CD14-positive monocyte (primary cell): Measurements from ENCODE around the gene TGFBR1. TPM values are rescaled to one million over a fixed set of nuclear protein-coding genes. Genes with fewer than 3 reads are reported as not detected.

Experiments used
- DNase-seq, 3 donors: peaks; one replicate each; pipeline ENCODE4 v3.0.0-alpha.2; 2011 to 2022
- H2AFZ ChIP-seq: 2 replicates; pipeline ENCODE4 v1.6.0; 2012; ENCODE audit warnings: mild to moderate bottlenecking, low read depth, low read length, inconsistent platforms; ENCODE audit not compliant: insufficient read depth, poor library complexity, severe bottlenecking
- H3K27ac ChIP-seq, 2 donors: 1 replicate in 1 of 2; 2 replicates in 1 of 2; pipeline ENCODE4 v1.5.1; 2012 to 2013; ENCODE audit warnings: low read length in 2 of 2, control low read depth in 1 of 2, inconsistent platforms in 1 of 2, low read depth in 1 of 2, mild to moderate bottlenecking in 1 of 2
- H3K27me3 ChIP-seq, 2 donors: one replicate each; pipeline versions ENCODE4 v1.6.0 to v1.6.1; 2011 to 2013; ENCODE audit warnings: low read length in 2 of 2; ENCODE audit not compliant: control insufficient read depth in 2 of 2, insufficient read depth in 2 of 2
- H3K36me3 ChIP-seq, 2 donors: replicated peaks in 1 of 2; 1 replicate in 1 of 2; 2 replicates in 1 of 2; pipeline versions ENCODE4 v1.5.1 to v1.6.1; 2012 to 2013; ENCODE audit warnings: low read length in 2 of 2, control low read depth in 1 of 2, inconsistent platforms in 1 of 2, mild to moderate bottlenecking in 1 of 2; ENCODE audit not compliant: insufficient read depth in 2 of 2, control insufficient read depth in 1 of 2
- H3K4me1 ChIP-seq, 2 donors: 1 replicate in 1 of 2; 2 replicates in 1 of 2; pipeline versions ENCODE4 v1.5.1 to v1.6.1; 2012 to 2013; ENCODE audit warnings: low read length in 2 of 2, control low read depth in 1 of 2, inconsistent platforms in 1 of 2, mild to moderate bottlenecking in 1 of 2, moderate library complexity in 1 of 2; ENCODE audit not compliant: insufficient read depth in 2 of 2, control insufficient read depth in 1 of 2
- H3K4me2 ChIP-seq: replicated peaks from 2 replicates; pipeline ENCODE3; 2012; ENCODE audit warnings: low read length, moderate library complexity, mild to moderate bottlenecking; ENCODE audit not compliant: poor library complexity, severe bottlenecking; ENCODE audit errors: extremely low read depth
- H3K4me3 ChIP-seq, 3 experiments: fragments of 200-600 bp in 1 of 3; sonication (generic) in 1 of 3; replicated peaks in 1 of 3; 1 replicate in 2 of 3; 2 replicates in 1 of 3; pipeline ENCODE4 v1.5.1; 2011 to 2013; ENCODE audit warnings: low read length in 3 of 3, mild to moderate bottlenecking in 3 of 3, control low read depth in 2 of 3, low read depth in 2 of 3, inconsistent platforms in 1 of 3, moderate library complexity in 1 of 3
- H3K79me2 ChIP-seq: 2 replicates; pipeline ENCODE4 v1.6.0; 2012; ENCODE audit warnings: mild to moderate bottlenecking, control low read depth, inconsistent platforms, low read length, moderate library complexity; ENCODE audit not compliant: insufficient read depth
- H3K9ac ChIP-seq: 2 replicates; pipeline ENCODE4 v1.6.0; 2017; ENCODE audit warnings: low read length, mild to moderate bottlenecking; ENCODE audit not compliant: insufficient read depth, poor library complexity, severe bottlenecking
- H3K9me3 ChIP-seq, 2 donors: replicated peaks in 1 of 2; 1 replicate in 1 of 2; 2 replicates in 1 of 2; pipeline versions ENCODE4 v1.5.1 to v1.6.1; 2012 to 2013; ENCODE audit warnings: low read length in 2 of 2, control low read depth in 1 of 2; ENCODE audit not compliant: control insufficient read depth in 1 of 2, insufficient read depth in 1 of 2
- H4K20me1 ChIP-seq: 2 replicates; pipeline ENCODE4 v1.6.0; 2012; ENCODE audit warnings: mild to moderate bottlenecking, low read length, control low read depth, moderate library complexity; ENCODE audit not compliant: insufficient read depth
- H3K27ac Mint-ChIP-seq, 7 donors: one replicate each; pipeline ENCODE4 v1.8.0; 2020; ENCODE audit warnings: mild to moderate bottlenecking in 7 of 7, mixed read lengths in 7 of 7, moderate library complexity in 6 of 7, inconsistent platforms in 2 of 7
- H3K27me3 Mint-ChIP-seq, 3 donors: one replicate each; pipeline ENCODE4 v1.8.0; 2021 to 2022; ENCODE audit warnings: low read depth in 3 of 3, mild to moderate bottlenecking in 3 of 3, mixed read lengths in 3 of 3, moderate library complexity in 3 of 3, inconsistent platforms in 1 of 3
- H3K36me3 Mint-ChIP-seq, 2 donors: one replicate each; pipeline ENCODE4 v1.8.0; 2020; ENCODE audit warnings: mixed read lengths in 2 of 2, inconsistent platforms in 1 of 2, mild to moderate bottlenecking in 1 of 2
- H3K4me1 Mint-ChIP-seq: one replicate; pipeline ENCODE4 v1.8.0; 2020; ENCODE audit warnings: mild to moderate bottlenecking, mixed read lengths
- H3K4me3 Mint-ChIP-seq, 2 donors: one replicate each; pipeline ENCODE4 v1.8.0; 2020; ENCODE audit warnings: mild to moderate bottlenecking in 2 of 2, mixed read lengths in 2 of 2, moderate library complexity in 1 of 2
- H3K9me3 Mint-ChIP-seq, 7 donors: one replicate each; pipeline ENCODE4 v1.8.0; 2020 to 2022; ENCODE audit warnings: mixed read lengths in 7 of 7, mild to moderate bottlenecking in 6 of 7, moderate library complexity in 6 of 7, inconsistent platforms in 2 of 7
- CTCF ChIP-seq: fragments of 200-600 bp; IDR thresholded peaks from one replicate; pipeline ENCODE4 v1.8.0; 2022; ENCODE audit warnings: antibody characterized with exemption, mild to moderate bottlenecking
- WGBS: methylation state at CpG from one replicate; pipeline ENCODE4 v1.1.5; 2013; ENCODE audit warnings: missing lambda C conversion rate; ENCODE audit not compliant: insufficient coverage; 5-methylcytosine and 5-hydroxymethylcytosine counted together
- intact Hi-C, 2 donors: fragments of 100-400 bp; cut with micrococcal nuclease; formaldehyde crosslinking; loops; one replicate each; pipeline versions ENCODE4 v1.15.0 to v1.15.1; 2023
- polyA plus RNA-seq, 3 donors: library from polyadenylated mRNA; depleted of rRNA in 1 of 3; unstranded in 2 of 3; stranded (reverse) in 1 of 3; fragments of 300-500 nt in 2 of 3; fragments of >200 nt in 1 of 3; fragmentation: Illumina TruSeq in 2 of 3; gene quantifications; 1 replicate in 2 of 3; 2 replicates in 1 of 3; pipeline ENCODE4 v1.2.3, GENCODE V29; 2012 to 2021

TGFBR1 gene
- polyA plus RNA-seq, 3 donors, result 10.7 to 26.8 (median 25.0) TPM

DNA sequence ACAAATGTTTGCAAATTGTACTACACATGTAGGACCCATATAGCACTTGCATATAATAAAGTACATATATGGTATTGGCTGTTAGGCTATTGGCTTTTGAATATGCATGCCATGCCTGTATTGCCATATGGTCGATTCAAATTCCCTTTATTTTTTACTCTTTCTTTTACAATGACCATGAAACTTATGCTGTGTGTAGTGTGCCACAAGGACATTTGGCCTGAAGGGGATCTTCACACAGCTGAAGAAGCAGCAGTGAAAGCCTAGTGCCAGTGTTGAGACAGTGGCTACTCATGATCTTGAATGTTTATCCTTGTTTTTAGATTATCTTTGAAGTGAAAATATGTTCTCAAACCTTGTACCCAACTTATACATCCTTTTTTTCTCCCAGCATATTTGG is 20.5 kb downstream of the TGFBR1 start:
- peaks cover 14 to 16% of the 10 kb centered on the region in 2 donors for H3K36me3 Mint-ChIP-seq

GRCh38 chr9:99126312-99126711 is 21.4 kb downstream of the TGFBR1 start:
- peaks cover 0 to 18% of the 10 kb centered on the region in 2 donors for H3K36me3 ChIP-seq
- peaks cover 8 to 9% of the 10 kb centered on the region in 2 donors for H3K4me1 ChIP-seq
- no peaks in the 10 kb centered on the region for H3K27me3 ChIP-seq
- H3K9me3 ChIP-seq, result no peaks in the 10 kb centered on the region
- H3K27ac ChIP-seq, result no peak overlapping the region
- no peak overlapping the region for H3K4me3 ChIP-seq
- H3K79me2 ChIP-seq, result peaks cover 100% of the 10 kb centered on the region
- Mint-ChIP-seq H3K27ac (no peak overlapping the region), H3K36me3 (peaks cover 20 to 22% of the 10 kb centered on the region in 2 donors), H3K4me3 (no peak overlapping the region), H3K27me3 (no peaks in the 10 kb centered on the region), H3K4me1 (peaks cover 39% of the 10 kb centered on the region), H3K9me3 (peaks cover 0 to 6% (median 0%) of the 10 kb centered on the region in 7 donors)
- H3K4me2 ChIP-seq, result no peak overlapping the region
- no peak overlapping the region for H3K9ac ChIP-seq
- no peak for TF ChIP-seq CTCF
- no peak for DNase-seq
- intact Hi-C loops, result no loop called here
- no CpG with 5 or more reads among the region's 2 CpGs for WGBS
- no peak overlapping the region for H2AFZ ChIP-seq
- peaks cover 92% of the 10 kb centered on the region for H4K20me1 ChIP-seq

More for the DNA sequence above, 20.5 kb downstream of the TGFBR1 start:
- Mint-ChIP-seq H3K9me3 (peaks cover 0 to 6% (median 0%) of the 10 kb centered on the region in 7 donors), H3K4me3 (no peak overlapping the region), H3K27ac (no peak overlapping the region), H3K27me3 (no peaks in the 10 kb centered on the region), H3K4me1 (peaks cover 48% of the 10 kb centered on the region)
- intact Hi-C loops, result no loop called here
- Histone ChIP-seq H3K27ac (no peak overlapping the region), H3K36me3 (peaks cover 0 to 15% of the 10 kb centered on the region in 2 donors), H3K4me1 (peaks cover 15 to 17% of the 10 kb centered on the region in 2 donors), H3K9ac (no peak overlapping the region), H3K9me3 (no peaks in the 10 kb centered on the region), H3K4me2 (no peak overlapping the region), H3K27me3 (no peaks in the 10 kb centered on the region), H4K20me1 (peaks cover 91% of the 10 kb centered on the region), H3K4me3 (no peak overlapping the region), H2AFZ (no peak overlapping the region), H3K79me2 (peaks cover 100% of the 10 kb centered on the region)
- no CpG with 5 or more reads among the region's 1 CpG for WGBS
- TF ChIP-seq CTCF, result no peak
- no peak for DNase-seq
